ENCODE measurements around the gene EFTUD2.

GRCh38 chr17:44875761-44876160 lies 23.5 kb downstream of the EFTUD2 start:
- no peak for TF ChIP-seq EZH2phosphoT487 (IDR thresholded peaks at IDR 0.05; ENCODE audit: borderline replicate concordance)
- no peak for TF ChIP-seq CTCF (IDR thresholded peaks at IDR 0.05 in 2 of 3, conservative IDR thresholded peaks at IDR 0.05 in 1 of 3; ENCODE audit: borderline replicate concordance in 1 of 3, insufficient read depth in 1 of 3, low read depth in 2 of 3, low read length in 2 of 3)
- TF ChIP-seq, protein P1, sequence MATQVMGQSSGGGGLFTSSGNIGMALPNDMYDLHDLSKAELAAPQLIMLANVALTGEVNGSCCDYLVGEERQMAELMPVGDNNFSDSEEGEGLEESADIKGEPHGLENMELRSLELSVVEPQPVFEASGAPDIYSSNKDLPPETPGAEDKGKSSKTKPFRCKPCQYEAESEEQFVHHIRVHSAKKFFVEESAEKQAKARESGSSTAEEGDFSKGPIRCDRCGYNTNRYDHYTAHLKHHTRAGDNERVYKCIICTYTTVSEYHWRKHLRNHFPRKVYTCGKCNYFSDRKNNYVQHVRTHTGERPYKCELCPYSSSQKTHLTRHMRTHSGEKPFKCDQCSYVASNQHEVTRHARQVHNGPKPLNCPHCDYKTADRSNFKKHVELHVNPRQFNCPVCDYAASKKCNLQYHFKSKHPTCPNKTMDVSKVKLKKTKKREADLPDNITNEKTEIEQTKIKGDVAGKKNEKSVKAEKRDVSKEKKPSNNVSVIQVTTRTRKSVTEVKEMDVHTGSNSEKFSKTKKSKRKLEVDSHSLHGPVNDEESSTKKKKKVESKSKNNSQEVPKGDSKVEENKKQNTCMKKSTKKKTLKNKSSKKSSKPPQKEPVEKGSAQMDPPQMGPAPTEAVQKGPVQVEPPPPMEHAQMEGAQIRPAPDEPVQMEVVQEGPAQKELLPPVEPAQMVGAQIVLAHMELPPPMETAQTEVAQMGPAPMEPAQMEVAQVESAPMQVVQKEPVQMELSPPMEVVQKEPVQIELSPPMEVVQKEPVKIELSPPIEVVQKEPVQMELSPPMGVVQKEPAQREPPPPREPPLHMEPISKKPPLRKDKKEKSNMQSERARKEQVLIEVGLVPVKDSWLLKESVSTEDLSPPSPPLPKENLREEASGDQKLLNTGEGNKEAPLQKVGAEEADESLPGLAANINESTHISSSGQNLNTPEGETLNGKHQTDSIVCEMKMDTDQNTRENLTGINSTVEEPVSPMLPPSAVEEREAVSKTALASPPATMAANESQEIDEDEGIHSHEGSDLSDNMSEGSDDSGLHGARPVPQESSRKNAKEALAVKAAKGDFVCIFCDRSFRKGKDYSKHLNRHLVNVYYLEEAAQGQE (IDR thresholded peaks at IDR 0.05; ENCODE audit: low read depth) = no peak
